Immature natural killer cell (primary cell): Measurements from ENCODE around the gene CTDSP2. TPM values are rescaled to one million over a fixed set of nuclear protein-coding genes. Genes with fewer than 3 reads are reported as not detected.
A peak's percentile ranks its signal among the peaks of the same experiment; 100 is the strongest.
"Not testable (repeated sequence)": the region's sequence is repeated elsewhere in the genome, so short reads cannot be mapped to it uniquely, and the experiment has no call there.

Experiments
- DNase-seq, 3 donors: peaks; one replicate each; pipeline ENCODE4 v3.0.0; 2022; ENCODE audit warnings: mixed read lengths in 1 of 3
- H3K27ac Mint-ChIP-seq, 6 donors: one replicate each; pipeline ENCODE4 v1.8.0; 2020; ENCODE audit warnings: mixed read lengths in 6 of 6, mild to moderate bottlenecking in 5 of 6, inconsistent platforms in 4 of 6, moderate library complexity in 3 of 6
- H3K27me3 Mint-ChIP-seq, 3 donors: one replicate each; pipeline ENCODE4 v1.8.0; 2020 to 2021; ENCODE audit warnings: low read depth in 3 of 3, mild to moderate bottlenecking in 3 of 3, mixed read lengths in 3 of 3, moderate library complexity in 3 of 3, inconsistent platforms in 1 of 3
- H3K36me3 Mint-ChIP-seq, 3 donors: one replicate each; pipeline ENCODE4 v1.8.0; 2020; ENCODE audit warnings: mixed read lengths in 3 of 3, inconsistent platforms in 2 of 3, mild to moderate bottlenecking in 2 of 3
- H3K4me1 Mint-ChIP-seq, 2 donors: one replicate each; pipeline ENCODE4 v1.8.0; 2020; ENCODE audit warnings: inconsistent platforms in 2 of 2, mild to moderate bottlenecking in 2 of 2, mixed read lengths in 2 of 2, moderate library complexity in 1 of 2
- H3K4me3 Mint-ChIP-seq, 5 donors: one replicate each; pipeline ENCODE4 v1.8.0; 2020; ENCODE audit warnings: mild to moderate bottlenecking in 5 of 5, mixed read lengths in 5 of 5, inconsistent platforms in 3 of 5, moderate library complexity in 3 of 5
- H3K9me3 Mint-ChIP-seq, 6 donors: one replicate each; pipeline ENCODE4 v1.8.0; 2020; ENCODE audit warnings: mild to moderate bottlenecking in 6 of 6, mixed read lengths in 6 of 6, inconsistent platforms in 4 of 6, moderate library complexity in 3 of 6
- polyA plus RNA-seq, 3 donors: library from polyadenylated mRNA; unstranded; fragments of 300-500 nt; fragmentation: Illumina TruSeq; gene quantifications; one replicate each; pipeline ENCODE4 v1.2.3, GENCODE V29; 2021

CTDSP2 gene
- polyA plus RNA-seq, 3 donors from 2014 or later: 30.6 to 51.8 (median 36.5) TPM

- Mint-ChIP-seq H3K4me3 (no peak overlapping the region), H3K36me3 (peaks cover 0 to 16% (median 2%) of the 10 kb centered on the region in 3 donors), H3K4me1 (peaks cover 27 to 33% of the 10 kb centered on the region in 2 donors), H3K27me3 (peaks cover 9 to 21% (median 12%) of the 10 kb centered on the region in 3 donors), H3K9me3 (no peaks in the 10 kb centered on the region), H3K27ac (peak overlapping the region in 3 of 6 donors; percentile 22 to 99 (median 67))
- DNase-seq: no peak
Observed at GRCh38 chr12:57780284-57780897, 66.1 kb downstream of the CTDSP2 start.

DNA sequence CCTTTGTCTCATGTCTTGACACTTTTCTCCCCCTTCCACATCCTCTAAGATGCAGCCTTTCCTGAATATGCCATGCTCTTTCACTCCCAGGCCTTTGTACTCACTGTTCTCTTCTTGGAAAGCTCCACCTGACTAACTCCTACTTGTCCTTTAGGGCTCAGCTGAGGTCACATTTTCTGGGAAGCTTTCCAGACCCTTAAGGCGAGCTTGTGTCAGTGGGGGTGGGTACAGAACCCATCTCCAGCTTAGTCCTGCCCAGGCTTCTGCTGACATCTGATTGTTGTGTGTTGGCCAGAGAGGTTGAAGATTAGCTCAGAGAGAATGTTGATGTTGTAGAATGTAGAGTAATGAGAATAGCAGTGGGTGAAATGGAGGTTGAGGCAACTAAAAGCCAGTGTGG lies 66.8 kb downstream of the CTDSP2 start:
- DNase-seq: no peak
- no peak overlapping the region for H3K27ac Mint-ChIP-seq
- no peak overlapping the region for H3K4me3 Mint-ChIP-seq
- H3K9me3 Mint-ChIP-seq: no peaks in the 10 kb centered on the region
- H3K27me3 Mint-ChIP-seq: peaks cover 9 to 21% (median 12%) of the 10 kb centered on the region in 3 donors
- H3K4me1 Mint-ChIP-seq: peaks cover 27 to 33% of the 10 kb centered on the region in 2 donors
- H3K36me3 Mint-ChIP-seq: peaks cover 0 to 16% (median 2%) of the 10 kb centered on the region in 3 donors

- no peak for DNase-seq
- H3K4me1 Mint-ChIP-seq: peaks cover 18 to 22% of the 10 kb centered on the region in 2 donors
- H3K4me3 Mint-ChIP-seq: no peak overlapping the region
- no peaks in the 10 kb centered on the region for H3K9me3 Mint-ChIP-seq
- H3K27ac Mint-ChIP-seq: no peak overlapping the region
- H3K27me3 Mint-ChIP-seq: peaks cover 5 to 14% (median 9%) of the 10 kb centered on the region in 3 donors
- peaks cover 0 to 16% (median 2%) of the 10 kb centered on the region in 3 donors for H3K36me3 Mint-ChIP-seq
Observed at GRCh38 chr12:57777911-57778310, 68.6 kb downstream of the CTDSP2 start.

- H3K4me3 Mint-ChIP-seq: no peak overlapping the region
- H3K27me3 Mint-ChIP-seq: peaks cover 0 to 8% (median 4%) of the 10 kb centered on the region in 3 donors
- H3K27ac Mint-ChIP-seq: peak overlapping the region in 1 of 6 donors; percentile 54
- H3K9me3 Mint-ChIP-seq: no peaks in the 10 kb centered on the region
- H3K4me1 Mint-ChIP-seq: peaks cover 15 to 19% of the 10 kb centered on the region in 2 donors
- no peak for DNase-seq
- H3K36me3 Mint-ChIP-seq: peaks cover 0 to 16% (median 2%) of the 10 kb centered on the region in 3 donors
Observed at GRCh38 chr12:57777367-57777766, 69.2 kb downstream of the CTDSP2 start.

- Mint-ChIP-seq H3K27ac (peak overlapping the region in 1 of 6 donors; percentile 56), H3K4me3 (peak overlapping the region in 1 of 5 donors; percentile 16), H3K4me1 (peaks cover 11 to 17% of the 10 kb centered on the region in 2 donors), H3K36me3 (peaks cover 0 to 16% (median 2%) of the 10 kb centered on the region in 3 donors), H3K9me3 (no peaks in the 10 kb centered on the region), H3K27me3 (peaks cover 5 to 8% (median 6%) of the 10 kb centered on the region in 3 donors)
- DNase-seq: no peak
Observed at GRCh38 chr12:57776247-57776587, 70.3 kb downstream of the CTDSP2 start.

GRCh38 chr12:57775563-57776246 lies 70.8 kb downstream of the CTDSP2 start:
- Mint-ChIP-seq H3K27ac (peak overlapping the region in 2 of 6 donors; percentile 13 to 14), H3K27me3 (peaks cover 5 to 8% (median 6%) of the 10 kb centered on the region in 3 donors), H3K4me3 (peak overlapping the region in 1 of 5 donors; percentile 7), H3K4me1 (peaks cover 11 to 17% of the 10 kb centered on the region in 2 donors), H3K36me3 (peaks cover 0 to 16% (median 2%) of the 10 kb centered on the region in 3 donors), H3K9me3 (no peaks in the 10 kb centered on the region)
- DNase-seq: no peak

- Mint-ChIP-seq H3K4me1 (peaks cover 11 to 19% of the 10 kb centered on the region in 2 donors), H3K9me3 (no peaks in the 10 kb centered on the region), H3K27me3 (peaks cover 5 to 8% (median 6%) of the 10 kb centered on the region in 3 donors), H3K27ac (no peak overlapping the region), H3K4me3 (peak overlapping the region in 1 of 5 donors; percentile 18), H3K36me3 (peaks cover 0 to 18% (median 2%) of the 10 kb centered on the region in 3 donors)
- DNase-seq: no peak
Observed at GRCh38 chr12:57775044-57775443, 71.5 kb downstream of the CTDSP2 start.

DNA sequence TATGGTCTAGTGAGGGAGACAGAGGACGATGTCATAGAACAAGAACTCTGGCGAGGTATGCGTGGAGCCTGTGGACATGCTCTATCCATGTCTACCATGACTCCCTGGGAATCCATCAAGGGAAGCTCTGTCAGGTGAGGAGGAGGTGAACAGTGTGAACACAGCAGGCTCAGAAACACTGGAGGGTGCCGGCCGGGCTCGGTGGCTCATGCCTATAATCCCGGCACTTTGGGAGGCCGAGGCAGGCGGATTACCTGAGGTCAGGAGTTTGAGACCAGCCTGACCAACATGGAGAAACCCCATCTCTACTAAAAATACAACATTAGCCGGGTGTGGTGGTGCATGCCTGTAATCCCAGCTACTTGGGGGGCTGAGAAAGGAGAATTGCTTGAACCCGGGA lies 71.9 kb downstream of the CTDSP2 start:
- H3K9me3 Mint-ChIP-seq, H3K27ac Mint-ChIP-seq, DNase-seq, H3K27me3 Mint-ChIP-seq: not testable (repeated sequence)
- Mint-ChIP-seq H3K36me3 (peaks cover 0 to 22% (median 2%) of the 10 kb centered on the region in 3 donors), H3K4me3 (peak overlapping the region in 1 of 5 donors; percentile 3), H3K4me1 (peaks cover 11 to 23% of the 10 kb centered on the region in 2 donors)

- Mint-ChIP-seq H3K9me3 (no peaks in the 10 kb centered on the region), H3K27me3 (peaks cover 2 to 11% (median 5%) of the 10 kb centered on the region in 3 donors), H3K4me3 (peak within 1 kb of the TSS; percentile 94 to 99 (median 97)), H3K4me1 (peaks cover 11 to 23% of the 10 kb centered on the region in 2 donors), H3K27ac (peak within 1 kb of the TSS; percentile 92 to 96 (median 92)), H3K36me3 (peaks cover 6 to 16% (median 9%) of the 10 kb centered on the region in 3 donors)
- peak in 1 of 3 donors; percentile 16 for DNase-seq
Observed at GRCh38 chr12:57772429-57773322, 73.9 kb downstream of the CTDSP2 start, which contains the start of gene EEF1AKMT3. EEF1AKMT3 (plus strand) TSS chr12:57772614; CDS start chr12:57772725, 111 bp downstream.

DNA sequence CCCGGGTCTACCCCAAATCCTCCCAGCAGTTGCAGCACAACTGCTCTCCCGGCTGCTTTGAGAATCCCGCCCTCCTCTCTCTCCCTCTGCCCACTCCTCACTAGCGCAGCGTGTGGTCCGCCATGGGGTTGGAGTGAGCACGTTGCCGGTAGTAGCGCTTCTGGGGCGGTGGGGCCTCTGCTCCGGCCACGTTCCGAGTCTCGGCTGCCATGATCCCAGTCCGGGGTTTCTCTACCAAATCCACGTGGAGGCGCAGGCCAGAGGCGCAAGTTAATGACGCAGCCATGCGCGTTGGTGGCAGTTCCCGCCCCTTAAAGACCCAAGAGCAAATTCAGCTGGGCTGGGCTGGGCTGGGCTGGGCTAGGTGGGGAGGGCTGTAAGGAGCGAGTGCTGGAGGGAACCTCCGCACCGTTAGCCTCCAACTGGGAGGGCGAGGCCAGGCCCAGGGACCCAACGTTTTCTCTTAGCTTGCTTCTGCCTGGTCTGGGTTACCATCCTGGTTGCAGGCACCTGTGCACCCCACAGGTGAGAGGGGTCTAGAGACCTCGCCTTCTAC lies 74.6 kb downstream of the CTDSP2 start, which contains the start of gene METTL1:
Gene METTL1, minus strand, starts transcription at position 233 of the 556 bp plus-strand sequence. Its CDS starts 22 bp downstream, at position 211.
- H3K4me1 Mint-ChIP-seq: peaks cover 11 to 23% of the 10 kb centered on the region in 2 donors
- peak within 1 kb of the TSS; percentile 92 to 96 (median 92) for H3K27ac Mint-ChIP-seq

DNA sequence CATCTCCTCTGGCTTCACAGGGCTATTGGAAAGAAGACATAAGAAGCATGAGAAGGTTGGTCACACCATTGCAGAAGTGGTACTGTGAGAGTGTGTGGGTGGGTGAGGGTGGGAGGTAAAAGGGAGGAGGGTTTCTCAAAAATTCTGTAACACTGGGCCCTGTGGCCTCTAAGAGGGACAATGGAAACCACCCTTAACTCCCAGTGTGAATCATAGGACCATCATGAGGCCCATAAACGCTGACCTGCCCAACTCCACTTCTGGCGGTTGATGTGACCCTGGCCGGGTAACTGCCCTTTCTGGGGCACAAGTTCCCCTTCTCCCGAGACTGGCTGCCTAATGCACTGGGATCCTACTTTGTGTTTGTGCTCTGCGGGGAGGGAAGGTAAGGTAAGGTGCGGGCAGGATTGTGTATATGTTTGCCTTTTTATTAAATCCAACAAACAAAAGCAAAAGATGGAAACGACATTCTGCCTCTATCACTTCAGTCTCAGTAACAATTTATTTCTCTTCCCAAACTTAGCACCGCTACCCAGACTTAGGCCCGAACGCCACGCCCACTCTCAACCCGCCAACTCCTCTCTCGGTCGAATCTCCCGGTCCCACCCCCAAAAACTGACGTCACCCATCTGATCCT lies 75.2 kb downstream of the CTDSP2 start:
- Mint-ChIP-seq H3K27ac (peak overlapping the region; percentile 92 to 96 (median 92)), H3K27me3 (peaks cover 4 to 12% (median 7%) of the 10 kb centered on the region in 3 donors), H3K4me3 (peak overlapping the region; percentile 94 to 99 (median 97)), H3K4me1 (peaks cover 17 to 29% of the 10 kb centered on the region in 2 donors), H3K36me3 (peaks cover 6 to 10% (median 9%) of the 10 kb centered on the region in 3 donors), H3K9me3 (no peaks in the 10 kb centered on the region)
- no peak for DNase-seq

More for the DNA sequence above, 74.6 kb downstream of the CTDSP2 start, which contains the start of gene METTL1:
- H3K4me3 Mint-ChIP-seq: peak within 1 kb of the TSS; percentile 94 to 99 (median 97)
- peaks cover 6 to 12% (median 9%) of the 10 kb centered on the region in 3 donors for H3K36me3 Mint-ChIP-seq
- H3K27me3 Mint-ChIP-seq: peaks cover 0 to 11% (median 5%) of the 10 kb centered on the region in 3 donors
- no peaks in the 10 kb centered on the region for H3K9me3 Mint-ChIP-seq
- peak; percentile 85 to 86 (median 86) for DNase-seq

- no peak for DNase-seq
- peaks cover 23 to 35% of the 10 kb centered on the region in 2 donors for H3K4me1 Mint-ChIP-seq
- H3K27ac Mint-ChIP-seq: peak overlapping the region in 2 of 6 donors; percentile 6 to 21
- peaks cover 6 to 9% (median 7%) of the 10 kb centered on the region in 3 donors for H3K36me3 Mint-ChIP-seq
- no peaks in the 10 kb centered on the region for H3K9me3 Mint-ChIP-seq
- peak overlapping the region; percentile 19 to 94 (median 40) for H3K4me3 Mint-ChIP-seq
- H3K27me3 Mint-ChIP-seq: peaks cover 7 to 15% (median 8%) of the 10 kb centered on the region in 3 donors
Observed at GRCh38 chr12:57770734-57771133, 75.8 kb downstream of the CTDSP2 start.
